ENCODE results near the gene PSMG2.

Gene PSMG2

GRCh38 chr18:12659904-12660605 lies 42.8 kb upstream of the PSMG2 start:
- peak; percentile 69 for TF ChIP-seq CTCF (IDR thresholded peaks at IDR 0.05; ENCODE audit: extremely low read depth, missing control alignments)
- DNase-seq (ENCODE audit: low spot score), result peak; percentile 68

- no peak for DNase-seq (ENCODE audit: low spot score)
- no peak for TF ChIP-seq CTCF (IDR thresholded peaks at IDR 0.05; ENCODE audit: extremely low read depth, missing control alignments)
Measured at GRCh38 chr18:12668041-12668440, 34.8 kb upstream of the PSMG2 start.

- TF ChIP-seq CTCF (IDR thresholded peaks at IDR 0.05; ENCODE audit: extremely low read depth, missing control alignments), result no peak
- DNase-seq (ENCODE audit: low spot score), result no peak
Measured at GRCh38 chr18:12679183-12679786, 23.6 kb upstream of the PSMG2 start.

GRCh38 chr18:12686100-12686499 lies 16.7 kb upstream of the PSMG2 start:
- TF ChIP-seq CTCF (IDR thresholded peaks at IDR 0.05; ENCODE audit: extremely low read depth, missing control alignments), result no peak
- DNase-seq (ENCODE audit: low spot score), result no peak

GRCh38 chr18:12689256-12689850 lies 13.5 kb upstream of the PSMG2 start:
- no peak for DNase-seq (ENCODE audit: low spot score)
- TF ChIP-seq CTCF (IDR thresholded peaks at IDR 0.05; ENCODE audit: extremely low read depth, missing control alignments), result no peak

GRCh38 chr18:12692206-12692605 lies 10.6 kb upstream of the PSMG2 start:
- no peak for TF ChIP-seq CTCF (IDR thresholded peaks at IDR 0.05; ENCODE audit: extremely low read depth, missing control alignments)
- no peak for DNase-seq (ENCODE audit: low spot score)

GRCh38 chr18:12694032-12694431 lies 8.8 kb upstream of the PSMG2 start:
- no peak for DNase-seq (ENCODE audit: low spot score)
- TF ChIP-seq CTCF (IDR thresholded peaks at IDR 0.05; ENCODE audit: extremely low read depth, missing control alignments), result no peak

Data from GM20000 (cell line).